Smooth muscle cell (in vitro differentiated cells): ENCODE results near the gene HPS1. TPM values are rescaled to one million over a fixed set of nuclear protein-coding genes. Genes with fewer than 3 reads are reported as not detected.

ENCODE experiments used
- DNase-seq: peaks from one replicate; lab custom pipeline; 2025; ENCODE audit not compliant: unreplicated experiment; lab: John Stamatoyannopoulos, UW
- H2AFZ ChIP-seq: fragments of 200-600 bp; sonication (generic); 2 replicates; pipeline ENCODE4 v1.6.0; 2016; ENCODE audit warnings: antibody characterized with exemption, low read depth, mild to moderate bottlenecking
- H3F3A ChIP-seq: fragments of 200-600 bp; sonication (generic); 2 replicates; pipeline ENCODE4 v1.6.0; 2017; ENCODE audit warnings: antibody characterized with exemption, low read depth
- H3K27ac ChIP-seq: fragments of 200-600 bp; sonication (generic); 2 replicates; pipeline ENCODE4 v1.5.1; 2016; ENCODE audit warnings: low read depth, mild to moderate bottlenecking
- H3K27me3 ChIP-seq: fragments of 200-600 bp; sonication (generic); 2 replicates; pipeline ENCODE4 v1.6.1; 2016; ENCODE audit warnings: low read depth, mild to moderate bottlenecking
- H3K36me3 ChIP-seq: fragments of 200-600 bp; sonication (generic); 2 replicates; pipeline ENCODE4 v1.5.1; 2016; ENCODE audit warnings: low read depth
- H3K4me1 ChIP-seq: fragments of 200-600 bp; sonication (generic); 2 replicates; pipeline ENCODE4 v1.5.1; 2016; ENCODE audit warnings: low read depth
- H3K4me2 ChIP-seq: fragments of 200-600 bp; sonication (generic); 2 replicates; pipeline ENCODE4 v1.6.0; 2016; ENCODE audit warnings: mild to moderate bottlenecking
- H3K4me3 ChIP-seq: fragments of 200-600 bp; sonication (generic); 2 replicates; pipeline ENCODE4 v1.5.1; 2016; ENCODE audit warnings: mild to moderate bottlenecking
- H3K79me2 ChIP-seq: fragments of 200-600 bp; sonication (generic); 2 replicates; pipeline ENCODE4 v1.6.0; 2016; ENCODE audit warnings: low read depth, mild to moderate bottlenecking
- H3K9ac ChIP-seq: fragments of 200-600 bp; sonication (generic); 2 replicates; pipeline ENCODE4 v1.6.0; 2016; ENCODE audit warnings: low read depth
- H3K9me3 ChIP-seq: fragments of 200-600 bp; sonication (generic); replicated peaks from 2 replicates; pipeline ENCODE4 v1.5.1; 2016; ENCODE audit warnings: low read depth
- H4K20me1 ChIP-seq: fragments of 200-600 bp; sonication (generic); 2 replicates; pipeline ENCODE4 v1.6.0; 2016; ENCODE audit warnings: low read depth
- WGBS: methylation state at CpG from one replicate; pipeline ENCODE4 v1.1.7; 2016; ENCODE audit warnings: low lambda C conversion rate; 5-methylcytosine and 5-hydroxymethylcytosine counted together
- polyA plus RNA-seq: library from polyadenylated mRNA; unstranded; fragments of >200 nt; fragmentation: Nextera tagmentation; extraction: Ambion mirVana; gene quantifications from 2 replicates; pipeline ENCODE4 v1.2.1, GENCODE V29; 2016
- total RNA-seq: library from RNA; depleted of rRNA; stranded (reverse); fragments of >200 nt; gene quantifications from 2 replicates; pipeline ENCODE4 v1.2.3, GENCODE V29; 2014
- TF ChIP-seq, protein P1 (sequence below): fragments of 200-600 bp; sonication (generic); IDR thresholded peaks from 2 replicates; pipeline ENCODE4 v1.5.1; 2017; ENCODE audit warnings: borderline replicate concordance, mild to moderate bottlenecking, antibody characterized with exemption; ENCODE audit not compliant: insufficient read depth, poor library complexity, severe bottlenecking

HPS1 gene
- total and polyA plus RNA-seq, 2 experiments from 2014 or later, result 11.5 to 35.6 TPM

GRCh38 chr10:98405422-98405821 is 41.3 kb downstream of the HPS1 start:
- H3K36me3 ChIP-seq, result no peaks in the 10 kb centered on the region
- H3K27me3 ChIP-seq, result no peaks in the 10 kb centered on the region
- H3K79me2 ChIP-seq, result no peaks in the 10 kb centered on the region
- H3K27ac ChIP-seq, result no peak overlapping the region
- no peaks in the 10 kb centered on the region for H3K9me3 ChIP-seq
- no peak overlapping the region for H3K4me3 ChIP-seq
- no peak overlapping the region for H2AFZ ChIP-seq
- DNase-seq, result no peak
- WGBS, result 96% methylated on average over 12 of the region's 12 CpGs
- H3K9ac ChIP-seq, result no peak overlapping the region
- H3K4me1 ChIP-seq, result peaks cover 3% of the 10 kb centered on the region
- TF ChIP-seq, protein P1, sequence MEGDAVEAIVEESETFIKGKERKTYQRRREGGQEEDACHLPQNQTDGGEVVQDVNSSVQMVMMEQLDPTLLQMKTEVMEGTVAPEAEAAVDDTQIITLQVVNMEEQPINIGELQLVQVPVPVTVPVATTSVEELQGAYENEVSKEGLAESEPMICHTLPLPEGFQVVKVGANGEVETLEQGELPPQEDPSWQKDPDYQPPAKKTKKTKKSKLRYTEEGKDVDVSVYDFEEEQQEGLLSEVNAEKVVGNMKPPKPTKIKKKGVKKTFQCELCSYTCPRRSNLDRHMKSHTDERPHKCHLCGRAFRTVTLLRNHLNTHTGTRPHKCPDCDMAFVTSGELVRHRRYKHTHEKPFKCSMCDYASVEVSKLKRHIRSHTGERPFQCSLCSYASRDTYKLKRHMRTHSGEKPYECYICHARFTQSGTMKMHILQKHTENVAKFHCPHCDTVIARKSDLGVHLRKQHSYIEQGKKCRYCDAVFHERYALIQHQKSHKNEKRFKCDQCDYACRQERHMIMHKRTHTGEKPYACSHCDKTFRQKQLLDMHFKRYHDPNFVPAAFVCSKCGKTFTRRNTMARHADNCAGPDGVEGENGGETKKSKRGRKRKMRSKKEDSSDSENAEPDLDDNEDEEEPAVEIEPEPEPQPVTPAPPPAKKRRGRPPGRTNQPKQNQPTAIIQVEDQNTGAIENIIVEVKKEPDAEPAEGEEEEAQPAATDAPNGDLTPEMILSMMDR, result no peak
- H4K20me1 ChIP-seq, result no peaks in the 10 kb centered on the region
- H3K4me2 ChIP-seq, result no peak overlapping the region
- H3F3A ChIP-seq, result no peaks in the 10 kb centered on the region

GRCh38 chr10:98404571-98405359 is 42.0 kb downstream of the HPS1 start:
- H2AFZ ChIP-seq, result no peak overlapping the region
- TF ChIP-seq, protein P1, result no peak
- peak overlapping the region; percentile 18 for H3K27ac ChIP-seq
- no peaks in the 10 kb centered on the region for H3K27me3 ChIP-seq
- no peaks in the 10 kb centered on the region for H3F3A ChIP-seq
- H3K4me2 ChIP-seq, result peak overlapping the region; percentile 46
- H4K20me1 ChIP-seq, result no peaks in the 10 kb centered on the region
- H3K9me3 ChIP-seq, result no peaks in the 10 kb centered on the region
- H3K9ac ChIP-seq, result no peak overlapping the region
- peaks cover 3% of the 10 kb centered on the region for H3K4me1 ChIP-seq
- H3K79me2 ChIP-seq, result no peaks in the 10 kb centered on the region
- DNase-seq, result no peak
- WGBS, result 81% methylated on average over 8 of the region's 8 CpGs
- H3K4me3 ChIP-seq, result no peak overlapping the region
- no peaks in the 10 kb centered on the region for H3K36me3 ChIP-seq

DNA sequence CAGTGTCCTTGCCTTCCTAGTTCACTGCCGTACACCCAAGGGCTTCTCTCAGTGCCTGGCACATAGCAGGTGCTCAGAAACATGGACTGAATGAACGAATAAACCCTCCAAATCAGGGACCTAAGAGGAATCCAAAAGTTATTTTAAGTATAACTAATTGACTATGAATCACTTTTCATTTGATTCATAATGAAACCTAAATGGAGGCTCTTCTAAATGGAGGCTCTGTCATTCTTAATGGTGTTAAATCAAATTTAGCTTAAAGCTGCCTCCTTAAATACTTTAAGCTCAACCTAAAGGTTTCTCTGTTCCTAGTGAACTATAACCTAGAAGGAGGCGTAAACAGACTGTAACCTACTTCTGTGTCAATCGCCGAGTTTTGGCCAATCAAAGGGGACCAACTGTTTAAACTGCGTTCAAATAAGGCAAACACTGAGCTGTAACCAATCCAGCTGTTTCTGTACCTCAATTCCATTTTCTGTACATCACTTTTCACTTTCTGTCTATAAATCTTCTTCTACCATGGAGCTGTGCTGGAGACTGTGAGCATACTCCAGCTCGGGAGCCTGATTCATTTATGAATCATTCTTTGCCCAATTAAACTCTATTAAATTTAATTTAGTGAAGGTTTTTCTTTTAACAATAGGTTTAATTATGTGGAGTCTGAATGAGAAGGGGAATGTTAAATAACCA is 42.8 kb downstream of the HPS1 start:
- Histone ChIP-seq H3K36me3 (no peaks in the 10 kb centered on the region), H3K79me2 (no peaks in the 10 kb centered on the region), H3F3A (no peaks in the 10 kb centered on the region), H3K9me3 (no peaks in the 10 kb centered on the region), H4K20me1 (no peaks in the 10 kb centered on the region), H3K4me3 (no peak overlapping the region), H2AFZ (no peak overlapping the region), H3K4me2 (peak overlapping the region; percentile 46), H3K27me3 (no peaks in the 10 kb centered on the region), H3K4me1 (peaks cover 3% of the 10 kb centered on the region), H3K27ac (peak overlapping the region; percentile 18), H3K9ac (no peak overlapping the region)
- WGBS, result 86% methylated on average over 7 of the region's 7 CpGs
- DNase-seq, result no peak
- TF ChIP-seq, protein P1, result no peak
